ENCODE data around the gene ATP6V1G2. TPM values are rescaled to one million over a fixed set of nuclear protein-coding genes. Genes with fewer than 3 reads are reported as not detected.
A peak's percentile ranks its signal among the peaks of the same experiment; 100 is the strongest.

Gene ATP6V1G2
- total RNA-seq, 1 donor from 2014 or later, result 0.26 TPM

- H3K4me3 ChIP-seq (ENCODE audit: low read depth, low read length), result peak overlapping the region; percentile 56
- peak; percentile 58 for DNase-seq (ENCODE audit: low read depth)
- FAIRE-seq, result no peak
- H3K36me3 ChIP-seq (ENCODE audit: control insufficient read depth, insufficient read depth, low read length), result peaks cover 8% of the 10 kb centered on the region
- TF ChIP-seq, protein P1, sequence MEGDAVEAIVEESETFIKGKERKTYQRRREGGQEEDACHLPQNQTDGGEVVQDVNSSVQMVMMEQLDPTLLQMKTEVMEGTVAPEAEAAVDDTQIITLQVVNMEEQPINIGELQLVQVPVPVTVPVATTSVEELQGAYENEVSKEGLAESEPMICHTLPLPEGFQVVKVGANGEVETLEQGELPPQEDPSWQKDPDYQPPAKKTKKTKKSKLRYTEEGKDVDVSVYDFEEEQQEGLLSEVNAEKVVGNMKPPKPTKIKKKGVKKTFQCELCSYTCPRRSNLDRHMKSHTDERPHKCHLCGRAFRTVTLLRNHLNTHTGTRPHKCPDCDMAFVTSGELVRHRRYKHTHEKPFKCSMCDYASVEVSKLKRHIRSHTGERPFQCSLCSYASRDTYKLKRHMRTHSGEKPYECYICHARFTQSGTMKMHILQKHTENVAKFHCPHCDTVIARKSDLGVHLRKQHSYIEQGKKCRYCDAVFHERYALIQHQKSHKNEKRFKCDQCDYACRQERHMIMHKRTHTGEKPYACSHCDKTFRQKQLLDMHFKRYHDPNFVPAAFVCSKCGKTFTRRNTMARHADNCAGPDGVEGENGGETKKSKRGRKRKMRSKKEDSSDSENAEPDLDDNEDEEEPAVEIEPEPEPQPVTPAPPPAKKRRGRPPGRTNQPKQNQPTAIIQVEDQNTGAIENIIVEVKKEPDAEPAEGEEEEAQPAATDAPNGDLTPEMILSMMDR (IDR thresholded peaks at IDR 0.05; ENCODE audit: insufficient read depth, low read length, severe bottlenecking), result no peak
- H3K27me3 ChIP-seq (ENCODE audit: control insufficient read depth, insufficient read depth, low read length), result no peaks in the 10 kb centered on the region
Observed at GRCh38 chr6:31541059-31541657, 5.2 kb downstream of the ATP6V1G2 start.

DNA sequence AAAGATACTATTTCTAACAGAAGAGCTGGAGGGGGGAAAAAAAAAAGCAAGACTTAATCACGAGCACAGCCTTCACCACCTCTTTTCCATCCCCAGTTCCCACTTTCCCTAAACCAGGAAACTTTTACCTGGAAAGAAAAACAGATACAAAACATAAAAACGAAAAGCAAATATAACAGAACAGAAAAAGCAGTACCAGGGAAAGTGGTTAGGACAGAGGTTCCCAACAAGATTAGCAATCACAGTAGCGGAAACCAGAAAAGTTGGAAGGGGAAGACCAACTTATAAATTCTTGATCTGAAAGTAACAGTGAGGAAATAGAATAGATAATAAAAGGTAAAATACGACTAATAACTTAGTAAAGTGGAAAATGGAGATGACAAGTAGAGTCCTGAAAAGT is 5.8 kb downstream of the ATP6V1G2 start:
- TF ChIP-seq, protein P1 (IDR thresholded peaks at IDR 0.05; ENCODE audit: insufficient read depth, low read length, severe bottlenecking), result no peak
- FAIRE-seq, result no peak
- Histone ChIP-seq H3K4me3 (ENCODE audit: low read depth, low read length) (peak overlapping the region; percentile 56), H3K36me3 (ENCODE audit: control insufficient read depth, insufficient read depth, low read length) (peaks cover 12% of the 10 kb centered on the region), H3K27me3 (ENCODE audit: control insufficient read depth, insufficient read depth, low read length) (no peaks in the 10 kb centered on the region)
- no peak for DNase-seq (ENCODE audit: low read depth)

DNA sequence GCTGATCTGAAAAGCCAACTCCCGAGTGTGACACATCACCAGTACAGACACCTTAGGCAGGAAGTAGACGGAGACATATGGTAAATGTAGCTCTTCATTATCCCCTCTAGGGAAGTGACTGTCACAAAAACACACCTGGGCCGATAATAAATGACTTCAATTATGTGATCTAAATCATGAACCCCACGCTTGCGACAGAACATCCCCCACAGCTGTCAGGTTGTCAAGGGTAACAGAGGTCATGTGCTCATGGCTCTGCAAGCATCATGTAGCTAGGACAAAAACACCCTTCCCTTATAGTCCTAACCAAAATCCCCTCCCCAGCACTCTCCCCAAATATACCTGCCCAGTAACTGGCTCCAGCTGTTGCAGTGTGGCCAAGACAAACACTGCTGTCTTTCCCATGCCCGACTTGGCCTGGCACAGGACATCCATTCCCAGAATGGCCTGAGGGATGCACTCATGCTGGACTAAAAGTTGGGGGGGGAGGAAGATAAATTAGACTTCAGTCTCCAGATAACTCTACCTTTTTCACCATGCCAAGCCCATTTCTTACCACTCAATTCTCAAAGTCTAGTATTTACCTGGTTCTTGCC is 7.5 kb downstream of the ATP6V1G2 start:
- H3K4me3 ChIP-seq (ENCODE audit: low read depth, low read length), result no peak overlapping the region
- TF ChIP-seq, protein P1 (IDR thresholded peaks at IDR 0.05; ENCODE audit: insufficient read depth, low read length, severe bottlenecking), result no peak
- H3K36me3 ChIP-seq (ENCODE audit: control insufficient read depth, insufficient read depth, low read length), result peaks cover 26% of the 10 kb centered on the region
- H3K27me3 ChIP-seq (ENCODE audit: control insufficient read depth, insufficient read depth, low read length), result no peaks in the 10 kb centered on the region
- FAIRE-seq, result no peak
- no peak for DNase-seq (ENCODE audit: low read depth)

GRCh38 chr6:31535538-31536324 is 10.7 kb downstream of the ATP6V1G2 start:
- TF ChIP-seq, protein P1 (IDR thresholded peaks at IDR 0.05; ENCODE audit: insufficient read depth, low read length, severe bottlenecking), result no peak
- FAIRE-seq, result no peak
- DNase-seq (ENCODE audit: low read depth), result no peak
- peaks cover 45% of the 10 kb centered on the region for H3K36me3 ChIP-seq (ENCODE audit: control insufficient read depth, insufficient read depth, low read length)
- no peak overlapping the region for H3K4me3 ChIP-seq (ENCODE audit: low read depth, low read length)
- no peaks in the 10 kb centered on the region for H3K27me3 ChIP-seq (ENCODE audit: control insufficient read depth, insufficient read depth, low read length)

DNA sequence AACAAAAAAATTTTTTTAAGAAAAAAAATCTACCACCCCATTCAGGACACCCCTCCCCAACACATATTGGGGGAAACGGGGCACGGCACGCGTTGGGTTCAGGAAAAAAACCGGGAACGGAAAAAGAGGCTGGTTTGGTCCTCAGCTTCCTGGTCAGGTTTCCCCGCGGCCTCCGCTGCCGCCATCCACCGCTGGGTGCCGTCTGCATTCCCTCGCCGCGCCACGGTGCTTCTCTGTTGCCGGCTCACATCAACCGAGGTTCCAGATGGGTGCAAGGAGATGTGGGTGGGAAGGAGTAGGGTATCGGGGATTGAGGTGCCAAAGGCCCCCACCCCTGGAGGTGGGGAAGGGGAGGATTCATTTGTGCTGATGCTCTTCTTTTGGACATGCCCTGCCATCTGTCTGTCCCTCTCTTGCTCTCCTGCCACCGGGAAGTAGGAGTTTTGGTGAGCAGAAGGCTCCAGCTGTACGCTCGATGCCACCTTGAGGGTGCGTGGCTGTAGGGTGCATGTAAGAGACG is 11.8 kb downstream of the ATP6V1G2 start:
- no peak for FAIRE-seq

More for the DNA sequence above, 11.8 kb downstream of the ATP6V1G2 start:
- TF ChIP-seq, protein P1 (IDR thresholded peaks at IDR 0.05; ENCODE audit: insufficient read depth, low read length, severe bottlenecking), result no peak
- H3K36me3 ChIP-seq (ENCODE audit: control insufficient read depth, insufficient read depth, low read length), result peaks cover 44% of the 10 kb centered on the region
- H3K27me3 ChIP-seq (ENCODE audit: control insufficient read depth, insufficient read depth, low read length), result no peaks in the 10 kb centered on the region
- no peak overlapping the region for H3K4me3 ChIP-seq (ENCODE audit: low read depth, low read length)
- DNase-seq (ENCODE audit: low read depth), result no peak

Data from bronchial epithelial cell (primary cell).